SK-N-SH (cell line): ENCODE results near the gene DPP4.

Experiments
- CHD2 ChIP-seq: fragments of 150-350 bp; IDR thresholded peaks from 2 replicates; pipeline ENCODE4 v1.6.1; 2018; ENCODE audit warnings: low read length; ENCODE audit not compliant: partially characterized antibody
- CTCF ChIP-seq: fragments of 200-600 bp; sonication (generic); IDR thresholded peaks from 2 replicates; pipeline ENCODE4 v1.6.1; 2017; ENCODE audit warnings: antibody characterized with exemption, mild to moderate bottlenecking, moderate library complexity
- ELF1 ChIP-seq: IDR thresholded peaks from 2 replicates; pipeline ENCODE4 v1.4.0; 2012
- EP300 ChIP-seq, 2 experiments: IDR thresholded peaks; 2 replicates each; pipeline versions ENCODE4 v1.4.0 to v1.6.1; 2012; ENCODE audit warnings: borderline replicate concordance in 1 of 2, low read depth in 1 of 2, low read length in 1 of 2
- FOXM1 ChIP-seq: IDR thresholded peaks from 2 replicates; pipeline ENCODE4 v1.4.0; 2012; ENCODE audit warnings: low read depth, mild to moderate bottlenecking
- MEF2A ChIP-seq: IDR thresholded peaks from 2 replicates; pipeline ENCODE4 v1.4.0; 2012; ENCODE audit warnings: low read depth, borderline replicate concordance
- MXI1 ChIP-seq: IDR thresholded peaks from 2 replicates; pipeline ENCODE4 v1.6.1; 2012; ENCODE audit warnings: mild to moderate bottlenecking, low read depth, low read length, improper control_type of control experiment
- NRF1 ChIP-seq: IDR thresholded peaks from 2 replicates; pipeline ENCODE4 v1.6.1; 2012; ENCODE audit warnings: low read depth, mild to moderate bottlenecking, low read length
- POLR2AphosphoS5 ChIP-seq: IDR thresholded peaks from 2 replicates; pipeline ENCODE4 v1.6.1; 2012; ENCODE audit warnings: low read depth, low read length
- REST ChIP-seq: IDR thresholded peaks from 2 replicates; pipeline ENCODE4 v1.6.1; 2012; ENCODE audit warnings: mild to moderate bottlenecking, low read depth, low read length, moderate library complexity
- SMC3 ChIP-seq: IDR thresholded peaks from 2 replicates; pipeline ENCODE4 v1.6.1; 2012; ENCODE audit warnings: low read depth, low read length, improper control_type of control experiment
- TAF1 ChIP-seq: IDR thresholded peaks from 2 replicates; pipeline ENCODE4 v1.6.1; 2012; ENCODE audit warnings: low read depth, mild to moderate bottlenecking, low read length, moderate library complexity, borderline replicate concordance
- YY1 ChIP-seq: IDR thresholded peaks from 2 replicates; pipeline ENCODE4 v1.4.0; 2012; ENCODE audit warnings: low read depth, mild to moderate bottlenecking
- ZBTB33 ChIP-seq: IDR thresholded peaks from 2 replicates; pipeline ENCODE4 v1.4.0; 2012; ENCODE audit warnings: low read depth, borderline replicate concordance

GRCh38 chr2:162114271-162114670 lies 40.3 kb upstream of the DPP4 start:
- TF ChIP-seq EP300 (IDR thresholded peaks at IDR 0.05; ENCODE audit: borderline replicate concordance in 1 of 2, low read depth in 1 of 2, low read length in 1 of 2) (no peak), POLR2AphosphoS5 (no peak), CTCF (no peak), REST (no peak), MXI1 (no peak), ELF1 (no peak), MEF2A (no peak), TAF1 (no peak), FOXM1 (no peak), ZBTB33 (no peak), CHD2 (no peak), SMC3 (no peak), NRF1 (no peak), YY1 (no peak)
